H54 (cell line): Measurements from ENCODE around the gene SERPING1.

Source experiments
- DNase-seq: peaks from one replicate; pipeline ENCODE4 v3.0.0; 2011; ENCODE audit warnings: low spot score, mixed read lengths; ENCODE audit not compliant: insufficient read length
- FAIRE-seq: peaks from 3 replicates; lab custom pipeline; 2011; peaks lifted over from hg19 to GRCh38; lab: Jason Lieb, UNC
- POLR2A ChIP-seq: IDR thresholded peaks from 2 replicates; pipeline ENCODE4 v1.6.1; 2011; ENCODE audit warnings: low read depth, mild to moderate bottlenecking, low read length

Gene SERPING1

DNA sequence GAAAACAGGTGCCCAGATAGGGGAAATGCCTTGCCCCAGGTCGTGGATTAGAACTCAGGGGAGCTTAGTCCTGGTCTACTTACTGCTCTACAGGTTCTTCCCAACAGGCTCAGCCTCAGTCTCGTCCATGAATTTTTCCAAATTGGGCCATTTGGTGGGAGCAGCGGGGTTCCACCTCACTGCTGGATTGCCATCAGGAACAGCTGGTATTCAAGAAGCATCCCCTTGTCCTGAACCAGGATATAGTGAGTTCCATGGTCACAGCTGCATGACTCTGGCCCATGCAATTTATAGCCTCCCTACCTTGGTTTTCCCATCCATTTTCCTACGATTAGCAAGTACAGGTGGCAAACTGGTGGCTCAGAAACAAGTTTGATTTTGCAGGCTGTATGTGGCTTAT, 23.4 kb upstream of the SERPING1 start:
- FAIRE-seq: no peak

DNA sequence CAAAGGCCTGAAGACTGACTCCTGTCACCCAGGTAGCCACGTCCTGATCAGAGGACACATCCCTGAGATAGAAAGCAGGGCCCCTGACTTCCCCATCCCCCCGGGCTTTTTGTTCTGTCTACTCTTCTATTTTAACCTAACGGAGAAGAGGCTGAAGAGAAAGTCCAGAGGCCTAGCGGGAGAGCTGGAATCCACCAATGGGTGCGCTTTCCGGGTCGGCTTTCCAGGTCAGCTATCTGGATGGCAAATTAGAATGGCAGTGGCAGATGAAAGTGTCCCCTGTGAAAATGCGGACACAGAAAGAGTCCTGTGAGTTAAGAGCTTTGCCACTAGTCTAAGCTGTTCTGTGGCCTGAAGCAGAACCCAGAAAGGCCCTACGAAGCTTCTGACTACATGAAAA, 13.1 kb upstream of the SERPING1 start:
- FAIRE-seq: no peak
- no peak for DNase-seq
- TF ChIP-seq POLR2A: no peak

More for the DNA sequence above, 23.4 kb upstream of the SERPING1 start:
- DNase-seq: no peak
- no peak for TF ChIP-seq POLR2A

DNA sequence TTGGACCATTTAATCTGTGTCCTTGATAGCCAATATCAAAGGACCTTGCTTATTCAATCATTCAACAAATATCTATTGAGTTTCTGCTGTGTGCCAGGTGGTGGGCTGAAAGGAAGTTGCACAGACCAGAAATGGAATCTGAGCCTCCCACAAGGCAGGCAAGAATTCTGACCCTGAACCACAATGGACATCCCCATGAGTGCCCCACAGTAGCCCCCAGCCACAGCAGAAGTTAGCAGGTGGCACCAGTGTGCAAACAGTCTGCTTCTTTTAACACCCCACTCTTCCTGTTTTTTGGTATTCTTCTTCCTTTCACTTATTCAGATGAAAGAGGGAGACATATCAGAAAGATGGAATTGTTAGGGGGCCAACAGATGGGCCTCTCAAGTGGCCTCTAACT, 12.2 kb upstream of the SERPING1 start:
- TF ChIP-seq POLR2A: no peak
- DNase-seq (no peak), FAIRE-seq (no peak)

DNA sequence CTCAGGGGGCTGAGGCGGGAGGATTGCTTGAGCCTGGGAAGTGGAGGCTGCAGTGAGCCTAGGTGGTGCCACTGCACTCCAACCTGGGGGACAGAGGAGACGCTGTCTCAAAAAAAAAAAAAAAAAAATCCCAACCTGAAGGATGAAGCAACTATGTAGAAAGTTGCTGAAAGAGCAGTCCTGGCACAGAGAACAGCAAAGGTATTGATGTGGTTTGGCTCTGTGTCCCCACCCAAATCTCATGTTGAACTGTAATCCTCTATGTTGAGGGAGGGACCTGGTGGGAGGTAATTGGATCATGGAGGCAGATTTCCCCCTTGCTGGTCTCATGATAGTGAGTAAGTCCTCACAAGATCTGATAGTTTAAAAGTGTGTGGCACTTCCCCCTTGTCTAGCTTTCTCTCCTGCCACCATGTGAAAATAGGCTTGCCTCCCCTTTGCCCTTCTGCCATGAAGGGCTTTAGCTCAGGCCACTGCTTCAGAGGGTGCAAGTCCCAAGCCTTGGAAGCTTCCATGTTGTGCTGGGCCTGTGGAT, 10.7 kb upstream of the SERPING1 start:
- no peak for FAIRE-seq
- TF ChIP-seq POLR2A: no peak
- no peak for DNase-seq

DNA sequence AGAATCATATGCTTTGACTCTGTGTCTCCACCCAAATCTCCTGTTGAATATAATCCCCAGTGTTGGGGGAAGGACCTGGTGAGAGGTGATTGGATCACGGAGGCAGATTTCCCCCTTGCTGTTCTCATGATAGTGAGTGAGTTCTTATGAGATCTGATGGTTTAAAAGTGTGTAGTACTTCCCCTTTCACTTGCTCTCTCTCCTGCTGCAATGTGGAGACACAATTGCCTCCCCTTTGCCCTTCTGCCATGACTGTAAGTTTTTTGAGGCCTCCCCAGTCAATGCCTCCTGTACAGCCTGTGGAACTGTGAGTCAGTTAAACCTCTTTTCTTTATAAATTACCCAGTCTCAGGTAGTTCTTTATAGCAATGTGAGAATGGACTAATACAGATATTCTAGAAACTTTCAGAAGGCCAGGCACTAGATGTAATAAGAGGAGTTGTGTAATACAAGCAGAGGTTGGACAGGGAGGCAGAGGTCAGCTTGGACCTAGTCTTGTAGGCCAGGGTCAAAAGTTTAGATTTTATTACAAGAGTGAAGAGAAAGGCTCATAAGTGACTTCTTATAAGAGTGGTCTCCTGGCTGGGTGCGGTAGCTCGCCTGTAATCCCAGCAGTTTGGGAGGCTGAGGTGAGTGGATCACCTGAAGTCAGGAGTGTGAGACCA, 9.3 kb upstream of the SERPING1 start:
- FAIRE-seq (no peak), DNase-seq (no peak)
- no peak for TF ChIP-seq POLR2A

DNA sequence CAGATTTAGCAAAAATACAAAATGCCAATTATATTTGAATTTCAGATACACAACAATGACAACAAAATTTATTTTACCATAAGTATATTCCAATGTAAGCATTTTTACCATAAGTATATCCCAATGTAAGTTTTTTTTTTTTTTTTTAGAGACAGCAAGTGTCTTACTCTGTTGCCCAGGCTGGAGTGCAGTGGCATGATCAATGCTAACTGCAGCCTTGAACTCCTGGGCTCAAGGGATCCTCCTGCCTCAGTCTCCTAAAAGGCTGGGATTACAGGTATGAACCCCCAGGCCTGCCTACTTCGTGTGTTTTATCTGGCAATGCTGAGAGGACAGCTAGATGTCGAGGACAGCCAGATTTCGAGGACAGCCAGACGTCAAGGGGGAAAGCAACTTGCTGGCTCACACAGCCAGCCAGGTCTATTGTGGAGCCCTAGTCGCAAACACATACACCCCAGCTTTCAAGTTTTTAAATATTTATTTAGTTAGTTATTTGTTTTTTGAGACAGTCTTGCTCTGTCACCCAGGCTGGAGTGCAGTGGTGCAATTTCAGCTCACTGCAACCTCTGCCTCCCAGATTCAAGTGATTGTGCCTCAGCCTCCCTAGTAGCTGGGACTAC, 1.1 kb upstream of the SERPING1 start:
- TF ChIP-seq POLR2A: no peak
- no peak for FAIRE-seq
- no peak for DNase-seq

DNA sequence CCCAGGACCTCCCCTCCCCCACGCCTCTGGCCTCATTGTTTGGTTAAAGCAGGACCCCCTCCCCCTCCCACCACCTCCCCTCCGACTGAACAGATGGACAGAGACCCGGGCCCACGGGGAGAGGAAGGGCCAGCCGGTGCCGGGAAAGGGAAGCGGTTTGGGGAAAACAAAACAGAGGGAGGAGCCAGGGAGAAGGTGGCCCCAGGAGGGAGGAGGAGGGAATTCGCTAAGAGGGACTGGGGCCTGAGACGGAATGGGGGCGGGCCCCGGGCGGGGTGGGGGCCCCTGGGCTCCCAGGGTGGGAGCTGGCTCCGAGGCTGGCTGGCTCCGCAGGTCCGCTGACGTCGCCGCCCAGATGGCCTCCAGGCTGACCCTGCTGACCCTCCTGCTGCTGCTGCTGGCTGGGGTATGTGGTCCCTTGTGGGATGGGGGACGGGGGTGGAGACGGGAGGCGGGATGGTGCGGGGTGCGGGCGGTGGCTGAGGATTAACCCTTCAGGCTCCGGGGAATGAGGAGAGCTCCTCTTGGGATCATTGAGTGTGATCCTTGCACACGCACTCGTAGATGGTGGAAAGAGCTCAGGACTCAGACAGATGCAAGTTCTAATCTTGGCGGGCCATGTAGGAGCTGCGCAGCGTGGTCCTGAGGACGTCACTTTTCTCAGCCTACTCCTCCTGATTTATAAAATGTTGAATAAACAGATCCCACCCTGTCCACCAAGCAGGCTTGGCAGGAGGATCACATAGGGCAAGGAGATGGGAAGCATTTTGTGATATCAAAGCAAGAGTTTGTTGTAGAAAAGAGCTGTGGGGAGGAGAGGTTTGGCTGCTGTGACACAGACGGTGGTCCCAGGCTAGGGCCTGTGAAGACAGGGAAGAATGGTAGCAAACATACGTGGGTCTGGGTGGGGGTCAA, 688 bp downstream of the SERPING1 start:
- FAIRE-seq (no peak), DNase-seq (peak; percentile 74)
- no peak for TF ChIP-seq POLR2A

DNA sequence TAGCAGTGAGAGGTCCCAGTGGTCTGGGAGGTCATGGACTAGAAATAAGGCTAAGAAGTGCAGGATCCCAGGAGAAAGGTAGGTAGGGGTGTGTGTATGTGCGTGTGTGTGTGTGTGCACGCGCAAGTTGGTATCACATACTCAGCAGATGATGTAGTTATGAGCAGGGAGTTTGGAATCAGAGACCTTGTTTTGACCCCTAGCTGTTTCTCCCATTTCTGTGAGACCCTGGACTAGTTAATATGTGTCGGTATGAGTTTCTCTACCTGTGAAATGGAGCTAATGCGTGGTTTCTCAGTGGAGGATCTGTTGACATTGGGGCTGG, 1.3 kb downstream of the SERPING1 start:
- DNase-seq (no peak), FAIRE-seq (no peak)
- TF ChIP-seq POLR2A: no peak

DNA sequence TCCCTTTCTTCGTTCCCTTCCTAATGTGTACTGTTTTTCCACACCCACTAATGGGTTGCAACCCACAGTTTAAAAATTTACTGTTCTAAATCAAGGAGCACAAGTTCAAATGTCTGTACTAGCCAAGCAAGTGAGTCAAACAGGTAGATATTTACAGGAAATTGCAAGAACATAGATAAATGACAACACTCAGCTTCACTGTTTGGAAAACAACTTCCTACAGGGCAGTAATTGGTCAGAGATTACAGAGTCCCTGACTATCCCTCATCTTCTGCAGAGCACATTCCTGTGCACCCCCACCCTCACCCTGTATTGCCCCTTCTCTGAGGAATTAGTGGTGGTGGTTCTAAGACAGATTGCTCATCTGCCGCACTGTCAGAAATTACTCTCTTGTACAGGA, 1.9 kb downstream of the SERPING1 start:
- FAIRE-seq (no peak), DNase-seq (no peak)
- no peak for TF ChIP-seq POLR2A

DNA sequence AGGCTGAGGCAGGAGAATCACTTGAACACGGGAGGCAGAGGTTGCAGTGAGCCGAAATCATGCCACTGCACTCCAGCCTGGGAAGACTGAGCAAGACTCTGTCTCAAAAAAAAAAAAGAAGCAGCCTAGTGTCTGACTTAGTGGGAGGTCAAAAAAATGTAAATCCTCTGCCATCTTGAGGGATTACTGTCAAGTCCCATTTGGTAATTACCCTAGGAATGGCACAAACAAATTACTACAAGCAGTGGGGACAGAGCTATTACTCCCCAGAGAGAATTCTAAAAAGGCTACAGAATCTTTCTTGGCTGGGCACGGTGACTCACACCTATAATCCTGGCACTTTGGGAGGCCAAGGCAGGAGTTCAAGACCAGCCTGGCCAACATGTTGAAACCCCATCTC, 3.8 kb downstream of the SERPING1 start:
- DNase-seq (no peak), FAIRE-seq (no peak)
- TF ChIP-seq POLR2A: no peak

DNA sequence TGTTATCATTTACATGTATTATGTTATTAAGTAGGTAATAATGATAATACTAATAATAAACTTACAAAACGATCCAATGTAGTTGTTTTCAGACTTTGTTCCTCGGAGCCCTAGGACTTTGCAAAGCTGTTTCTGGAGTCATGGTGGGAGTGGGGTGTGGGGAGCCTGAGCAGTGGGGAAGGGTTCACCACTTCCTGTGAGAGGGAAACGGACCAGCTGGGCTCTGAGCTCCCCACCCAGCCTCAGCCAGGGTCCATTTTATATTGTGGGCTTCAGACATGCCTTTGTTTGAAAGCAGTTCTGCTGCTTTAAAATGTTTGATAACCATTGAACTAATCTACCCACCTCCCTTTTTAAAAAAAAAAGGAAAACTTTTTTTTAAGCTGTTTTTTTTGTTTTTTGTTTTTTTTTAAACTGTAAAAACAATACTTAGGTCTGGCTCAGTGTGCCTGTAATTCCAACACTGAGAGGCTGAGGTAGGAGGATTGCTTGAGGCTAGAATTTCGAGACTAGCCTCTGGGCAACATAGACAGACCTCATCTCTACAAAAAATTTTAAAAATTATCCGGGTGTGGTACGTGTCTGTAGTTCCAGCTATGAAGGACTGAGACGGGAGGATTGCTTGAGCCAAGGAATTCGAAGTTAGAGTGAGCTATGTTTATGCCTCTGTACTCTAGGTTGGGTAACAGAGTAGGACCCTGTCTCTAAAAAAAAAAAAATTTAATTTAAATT, 7.0 kb downstream of the SERPING1 start:
- DNase-seq (no peak), FAIRE-seq (no peak)
- no peak for TF ChIP-seq POLR2A

DNA sequence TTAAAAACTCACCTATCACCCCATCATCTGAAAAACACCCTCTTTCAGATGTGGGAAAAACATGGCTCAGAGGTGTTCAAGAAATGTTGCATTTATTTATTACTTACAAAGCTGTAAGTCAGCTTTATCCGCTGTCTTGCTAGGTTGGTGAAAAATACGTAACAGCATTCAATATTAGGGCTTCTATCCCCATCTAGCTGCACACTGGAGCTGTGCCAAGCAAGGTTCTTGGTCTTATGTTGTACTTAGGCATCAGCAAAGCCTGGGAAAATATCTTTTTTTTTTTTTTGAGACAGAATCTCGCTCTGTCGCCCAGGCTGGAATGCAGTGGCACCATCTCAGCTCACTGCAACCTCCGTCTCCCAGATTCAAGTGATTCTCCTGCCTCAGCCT, 7.5 kb downstream of the SERPING1 start:
- TF ChIP-seq POLR2A: no peak
- no peak for DNase-seq
- FAIRE-seq: no peak

DNA sequence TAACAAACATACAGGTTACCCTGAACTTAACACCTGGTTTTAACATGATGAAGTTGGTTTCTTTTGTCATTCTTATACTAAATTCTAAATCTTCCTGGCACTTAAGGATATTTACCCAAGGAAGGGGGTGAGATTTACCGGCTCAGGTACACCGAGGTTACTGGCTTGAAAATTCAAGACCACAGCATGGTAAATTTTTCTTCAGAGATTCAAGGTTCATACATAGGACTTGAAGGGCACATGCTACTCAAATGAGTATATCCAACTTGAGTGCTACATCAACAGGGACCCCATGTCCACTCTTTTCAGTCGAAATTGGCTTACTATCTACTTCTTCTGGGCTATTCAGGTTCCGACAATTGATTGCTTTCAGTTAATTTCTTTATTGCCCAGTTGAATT, 12.7 kb downstream of the SERPING1 start:
- FAIRE-seq: no peak
- no peak for TF ChIP-seq POLR2A
- no peak for DNase-seq
